K562 (cell line): ENCODE results near the gene CLEC3B. TPM values are rescaled to one million over a fixed set of nuclear protein-coding genes. Genes with fewer than 3 reads are reported as not detected.

Experiments
- ARHGAP35 ChIP-seq: fragments of 450-650 bp; IDR thresholded peaks from 2 replicates; pipeline ENCODE4 v1.6.1; 2018; ENCODE audit not compliant: partially characterized antibody
- BHLHE40 ChIP-seq: IDR thresholded peaks from 2 replicates; pipeline ENCODE4 v1.6.1; 2011; ENCODE audit warnings: low read length, improper control_type of control experiment
- CREB5 ChIP-seq: fragments of 250-450 bp; sonication (Bioruptor Pico); IDR thresholded peaks from 2 replicates; pipeline ENCODE4 v1.5.0; 2020; ENCODE audit warnings: mild to moderate bottlenecking
- E2F1 ChIP-seq: sonication (generic); formaldehyde crosslinking; IDR thresholded peaks from 2 replicates; pipeline ENCODE4 v1.8.1; 2023; ENCODE audit warnings: mild to moderate bottlenecking, missing genetic modification reagents, moderate library complexity
- E2F6 ChIP-seq, 2 experiments: IDR thresholded peaks; 2 replicates each; pipeline ENCODE4 v1.6.1; 2011; ENCODE audit warnings: borderline replicate concordance in 1 of 2, control low read depth in 1 of 2, low read depth in 1 of 2, low read length in 1 of 2, mild to moderate bottlenecking in 1 of 2, mixed read lengths in 1 of 2, moderate library complexity in 1 of 2; ENCODE audit not compliant: insufficient read depth in 1 of 2, insufficient read length in 1 of 2, poor library complexity in 1 of 2, severe bottlenecking in 1 of 2; ENCODE audit errors: extremely low read depth in 1 of 2
- HDAC1 ChIP-seq, 2 experiments: fragments of 450-650 bp; IDR thresholded peaks; 2 replicates each; pipeline ENCODE4 v1.6.1; 2016 to 2017; ENCODE audit warnings: inconsistent platforms in 1 of 2, mild to moderate bottlenecking in 1 of 2, moderate library complexity in 1 of 2
- JUN ChIP-seq, 2 experiments: sonication (generic) in 1 of 2; formaldehyde crosslinking in 1 of 2; IDR thresholded peaks; 2 replicates each; pipeline versions ENCODE4 v1.6.1 to v1.8.0; 2012 to 2022; ENCODE audit warnings: borderline replicate concordance in 2 of 2, mild to moderate bottlenecking in 2 of 2, improper control_type of control experiment in 1 of 2, low read depth in 1 of 2, low read length in 1 of 2, missing genetic modification reagents in 1 of 2
- MXD1 ChIP-seq: fragments of 250-450 bp; sonication (Bioruptor Pico); IDR thresholded peaks from 2 replicates; pipeline ENCODE4 v1.8.0; 2021; ENCODE audit warnings: borderline replicate concordance, mild to moderate bottlenecking, moderate library complexity; ENCODE audit not compliant: poor library complexity, severe bottlenecking
- MYBL2 ChIP-seq, 2 experiments: fragments of 450-650 bp in 1 of 2; sonication (generic) in 1 of 2; formaldehyde crosslinking in 1 of 2; IDR thresholded peaks; 2 replicates each; pipeline versions ENCODE4 v1.6.1 to v1.8.1; 2017 to 2022; ENCODE audit warnings: borderline replicate concordance in 1 of 2, inconsistent platforms in 1 of 2, low read depth in 1 of 2, mild to moderate bottlenecking in 1 of 2, missing genetic modification reagents in 1 of 2, moderate library complexity in 1 of 2
- PYGO2 ChIP-seq: fragments of 450-650 bp; IDR thresholded peaks from 2 replicates; pipeline ENCODE4 v1.6.1; 2016; ENCODE audit warnings: mild to moderate bottlenecking, missing genetic modification characterization, moderate library complexity, missing compliant biosample characterization
- SUPT5H ChIP-seq: fragments of 450-650 bp; IDR thresholded peaks from 2 replicates; pipeline ENCODE4 v1.6.1; 2016
- TAL1 ChIP-seq: fragments of 450-650 bp; IDR thresholded peaks from 2 replicates; pipeline ENCODE4 v1.6.1; 2016; ENCODE audit warnings: mild to moderate bottlenecking
- TEAD1 ChIP-seq, 2 experiments: fragments of 450-650 bp in 1 of 2; sonication (generic) in 1 of 2; formaldehyde crosslinking; IDR thresholded peaks; 2 replicates each; pipeline versions ENCODE4 v1.4.0 to v1.8.0; 2020 to 2022; ENCODE audit warnings: mild to moderate bottlenecking in 2 of 2, missing genetic modification reagents in 1 of 2
- TFAP4 ChIP-seq: sonication (generic); formaldehyde crosslinking; IDR thresholded peaks from 2 replicates; pipeline ENCODE4 v1.8.0; 2022; ENCODE audit warnings: missing genetic modification reagents, mild to moderate bottlenecking, moderate library complexity, borderline replicate concordance
- THAP12 ChIP-seq: fragments of 250-450 bp; sonication (Bioruptor Pico); IDR thresholded peaks from 2 replicates; pipeline ENCODE4 v1.9.0; 2021; ENCODE audit warnings: mild to moderate bottlenecking, inconsistent platforms
- ZNF175 ChIP-seq: fragments of 200-800 bp; sonication (Bioruptor generic); IDR thresholded peaks from 2 replicates; pipeline ENCODE4 v1.6.1; 2016; ENCODE audit warnings: low read depth, mild to moderate bottlenecking, missing genetic modification characterization, missing compliant biosample characterization
- ZNF253 ChIP-seq: fragments of 250-450 bp; sonication (Bioruptor Pico); conservative IDR thresholded peaks from 2 replicates; pipeline ENCODE4 v1.6.1; 2021; ENCODE audit warnings: mild to moderate bottlenecking
- polyA plus RNA-seq, 8 experiments: library from polyadenylated mRNA; depleted of rRNA in 4 of 8; stranded (reverse) in 5 of 8; unstranded in 3 of 8; fragments of >200 nt; fragmentation: Nextera tagmentation in 2 of 8; fragmentation: Illumina TruSeq in 1 of 8; extraction: Ambion mirVana in 2 of 8; extraction: Trizol in 1 of 8; gene quantifications; 2 replicates each; pipeline versions ENCODE4 v1.2.1 to v1.2.3, GENCODE V29; 2011 to 2014; ENCODE audit warnings: inconsistent platforms in 1 of 8, missing spikeins in 1 of 8
- total RNA-seq, 7 experiments: library from RNA; depleted of rRNA in 6 of 7; stranded (reverse); fragments of >200 nt in 6 of 7; fragmentation: Illumina TruSeq in 2 of 7; extraction: Trizol in 2 of 7; gene quantifications; 2 replicates each; pipeline versions ENCODE4 v1.2.1 to v1.2.3, GENCODE V29; 2011 to 2021; ENCODE audit warnings: low replicate concordance in 1 of 7

Gene CLEC3B
- total and polyA plus RNA-seq, 9 of the 15 experiments (the other 6 are each of a cell fraction or from before 2014, with no cell fraction given): not detected

GRCh38 chr3:45075821-45076625 lies 49.9 kb downstream of the CLEC3B start (continued):
- peak; percentile 70 for TF ChIP-seq ZNF175 (CRISPR knock-in tag)
- no peak for TF ChIP-seq ZNF253 (CRISPR knock-in tag)
- TF ChIP-seq TEAD1 (CRISPR knock-in tag; IDR thresholded peaks at IDR 0.05): peak in 1 of 2 experiments; percentile 55; a peak in 1 of 4 replicates
- TF ChIP-seq TFAP4 (CRISPR knock-in tag): peak; percentile 30; the same call in 1 of the 2 replicates
- no peak for TF ChIP-seq HDAC1 (IDR thresholded peaks at IDR 0.05)
- no peak for TF ChIP-seq E2F1 (CRISPR knock-in tag)
- TF ChIP-seq CREB5 (CRISPR knock-in tag): no peak
- TF ChIP-seq MYBL2 (IDR thresholded peaks at IDR 0.05; ENCODE audit: low read depth): no peak
- TF ChIP-seq MYBL2 (CRISPR knock-in tag; IDR thresholded peaks at IDR 0.05; ENCODE audit: borderline replicate concordance): no peak
- TF ChIP-seq ARHGAP35: no peak
- 0 out of 2 replicates have a peak, but pooled peaks have one; percentile 5 for TF ChIP-seq THAP12 (CRISPR knock-in tag)
- no peak for TF ChIP-seq PYGO2 (tag)
- 0 out of 2 replicates have a peak, but pooled peaks have one; percentile 29 for TF ChIP-seq BHLHE40
- no peak for TF ChIP-seq JUN (IDR thresholded peaks at IDR 0.05; ENCODE audit: borderline replicate concordance, low read depth, low read length)
- TF ChIP-seq JUN (CRISPR knock-in tag; IDR thresholded peaks at IDR 0.05; ENCODE audit: borderline replicate concordance): no peak
- no peak for TF ChIP-seq SUPT5H
- no peak for TF ChIP-seq MXD1 (CRISPR knock-in tag)
- TF ChIP-seq TAL1: no peak
- TF ChIP-seq E2F6 (IDR thresholded peaks at IDR 0.05; ENCODE audit: borderline replicate concordance in 1 of 2, extremely low read depth in 1 of 2, insufficient read depth in 1 of 2, insufficient read length in 1 of 2, low read depth in 1 of 2, low read length in 1 of 2, poor library complexity in 1 of 2, severe bottlenecking in 1 of 2): peak in 1 of 2 experiments; percentile 22
